ENCODE measurements around the gene TRAPPC6A.

DNA sequence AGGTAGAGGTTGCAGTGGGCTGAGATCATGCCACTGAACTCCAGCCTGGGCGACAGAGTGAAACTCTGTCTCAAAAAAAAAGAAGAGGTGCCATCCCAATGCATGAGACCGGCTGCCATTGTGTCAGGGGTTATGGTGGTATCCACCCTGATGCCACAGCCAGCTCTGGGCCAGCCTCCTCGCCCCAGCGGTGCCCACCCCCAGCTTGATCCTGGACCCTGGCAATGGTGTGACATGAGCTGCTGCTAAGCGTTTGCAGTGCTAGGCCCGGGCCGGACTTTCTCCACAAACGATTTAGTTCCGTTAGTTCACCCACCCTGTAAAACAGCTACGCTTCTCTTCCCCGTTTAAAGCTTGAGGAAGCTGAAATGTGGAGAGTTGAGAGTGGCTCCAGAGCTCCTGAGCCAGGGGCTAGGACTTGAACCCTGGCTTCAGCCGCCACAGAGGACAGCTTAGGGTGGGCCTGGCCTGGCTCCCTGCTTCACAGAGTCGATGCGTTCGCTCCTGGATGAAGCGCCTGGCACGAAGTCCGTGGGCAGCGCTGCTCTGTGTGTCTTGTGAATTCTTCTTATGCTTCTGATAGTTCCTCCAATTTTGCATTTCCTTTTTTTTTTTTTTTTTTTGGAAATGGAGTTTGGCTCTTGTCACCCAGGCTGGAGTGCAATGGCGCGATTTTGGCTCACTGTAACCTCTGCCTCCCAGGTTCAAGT lies 42.7 kb downstream of the TRAPPC6A start:
- no peak for TF ChIP-seq POLR2A (IDR thresholded peaks at IDR 0.05)
- TF ChIP-seq, protein P1, sequence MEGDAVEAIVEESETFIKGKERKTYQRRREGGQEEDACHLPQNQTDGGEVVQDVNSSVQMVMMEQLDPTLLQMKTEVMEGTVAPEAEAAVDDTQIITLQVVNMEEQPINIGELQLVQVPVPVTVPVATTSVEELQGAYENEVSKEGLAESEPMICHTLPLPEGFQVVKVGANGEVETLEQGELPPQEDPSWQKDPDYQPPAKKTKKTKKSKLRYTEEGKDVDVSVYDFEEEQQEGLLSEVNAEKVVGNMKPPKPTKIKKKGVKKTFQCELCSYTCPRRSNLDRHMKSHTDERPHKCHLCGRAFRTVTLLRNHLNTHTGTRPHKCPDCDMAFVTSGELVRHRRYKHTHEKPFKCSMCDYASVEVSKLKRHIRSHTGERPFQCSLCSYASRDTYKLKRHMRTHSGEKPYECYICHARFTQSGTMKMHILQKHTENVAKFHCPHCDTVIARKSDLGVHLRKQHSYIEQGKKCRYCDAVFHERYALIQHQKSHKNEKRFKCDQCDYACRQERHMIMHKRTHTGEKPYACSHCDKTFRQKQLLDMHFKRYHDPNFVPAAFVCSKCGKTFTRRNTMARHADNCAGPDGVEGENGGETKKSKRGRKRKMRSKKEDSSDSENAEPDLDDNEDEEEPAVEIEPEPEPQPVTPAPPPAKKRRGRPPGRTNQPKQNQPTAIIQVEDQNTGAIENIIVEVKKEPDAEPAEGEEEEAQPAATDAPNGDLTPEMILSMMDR (IDR thresholded peaks at IDR 0.05) = no peak
